ENCODE data around the gene TMC3. TPM values are rescaled to one million over a fixed set of nuclear protein-coding genes. Genes with fewer than 3 reads are reported as not detected.
"Not testable (repeated sequence)": the region's sequence is repeated elsewhere in the genome, so short reads cannot be mapped to it uniquely, and the experiment has no call there.

Gene TMC3
- total RNA-seq, 1 experiment from 2014 or later: not detected

DNA sequence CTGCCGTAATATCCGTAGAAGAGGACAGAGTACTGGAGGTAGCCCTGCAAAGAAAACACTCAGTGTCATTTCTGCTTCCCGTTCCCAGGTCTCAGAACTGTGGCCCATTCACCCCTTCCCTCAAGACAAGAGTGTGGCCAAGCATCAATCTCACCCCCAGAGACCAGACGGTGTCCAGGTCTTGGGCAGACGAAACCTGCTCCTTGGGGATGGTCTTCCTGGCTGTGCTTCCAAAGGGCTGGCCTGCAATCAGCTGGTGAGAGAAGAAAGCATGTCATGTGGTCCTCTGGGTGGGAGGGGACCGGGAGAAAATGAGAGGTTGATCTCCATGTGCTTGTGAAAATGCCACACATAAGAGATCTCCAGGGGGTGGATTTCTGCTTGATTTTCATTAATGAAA, 15.8 kb downstream of the TMC3 start:
- no peak for DNase-seq (ENCODE audit: low read depth)
- in situ Hi-C loops (cut with HindIII; ENCODE audit: low pct_unique_long_range_greater_than_20kb, low sequenced_read_pairs): no loop called here

- no peak for DNase-seq (ENCODE audit: low read depth)
- in situ Hi-C loops (cut with HindIII; ENCODE audit: low pct_unique_long_range_greater_than_20kb, low sequenced_read_pairs): no loop called here
Measured at GRCh38 chr15:81357180-81357686, 16.8 kb downstream of the TMC3 start.

DNA sequence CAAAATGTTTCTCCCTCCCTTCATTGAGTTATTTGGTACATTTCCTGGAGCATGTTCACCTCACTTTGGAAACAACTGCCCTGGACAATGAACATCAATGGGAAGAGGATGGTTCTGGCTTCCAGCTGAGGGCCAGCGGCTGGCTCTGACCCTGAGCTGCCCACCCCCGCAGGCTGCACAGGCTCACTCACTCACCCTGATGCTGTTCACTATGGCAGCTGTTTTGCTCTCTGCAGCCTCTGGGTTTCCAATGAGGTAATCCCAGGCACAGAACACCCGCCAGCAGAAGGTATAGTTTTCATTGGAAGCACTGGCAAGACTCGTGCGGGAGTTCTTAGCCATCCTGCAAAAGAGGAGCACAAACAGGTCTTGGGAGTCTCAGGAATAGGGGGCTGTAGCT, 17.8 kb downstream of the TMC3 start:
- in situ Hi-C loops (cut with HindIII; ENCODE audit: low pct_unique_long_range_greater_than_20kb, low sequenced_read_pairs): no loop called here

GRCh38 chr15:81351651-81352050, 22.4 kb downstream of the TMC3 start:
- in situ Hi-C loops (cut with HindIII; ENCODE audit: low pct_unique_long_range_greater_than_20kb, low sequenced_read_pairs): no loop called here
- no peak for DNase-seq (ENCODE audit: low read depth)

More for the DNA sequence above, 17.8 kb downstream of the TMC3 start:
- DNase-seq (ENCODE audit: low read depth): no peak

GRCh38 chr15:81349271-81349670, 24.7 kb downstream of the TMC3 start:
- no peak for DNase-seq (ENCODE audit: low read depth)
- in situ Hi-C loops (cut with HindIII; ENCODE audit: low pct_unique_long_range_greater_than_20kb, low sequenced_read_pairs): no loop called here

- DNase-seq (ENCODE audit: low read depth); in situ Hi-C loops (cut with HindIII; ENCODE audit: low pct_unique_long_range_greater_than_20kb, low sequenced_read_pairs): not testable (repeated sequence)
Measured at GRCh38 chr15:81348691-81349090, 25.3 kb downstream of the TMC3 start.

- in situ Hi-C loops (cut with HindIII; ENCODE audit: low pct_unique_long_range_greater_than_20kb, low sequenced_read_pairs): no loop called here
- DNase-seq (ENCODE audit: low read depth): no peak
Measured at GRCh38 chr15:81347910-81348309, 26.1 kb downstream of the TMC3 start.

GRCh38 chr15:81346611-81347010, 27.4 kb downstream of the TMC3 start:
- in situ Hi-C loops (cut with HindIII; ENCODE audit: low pct_unique_long_range_greater_than_20kb, low sequenced_read_pairs): no loop called here
- DNase-seq (ENCODE audit: low read depth): no peak

- in situ Hi-C loops (cut with HindIII; ENCODE audit: low pct_unique_long_range_greater_than_20kb, low sequenced_read_pairs): no loop called here
- no peak for DNase-seq (ENCODE audit: low read depth)
Measured at GRCh38 chr15:81343371-81343770, 30.6 kb downstream of the TMC3 start.

- DNase-seq (ENCODE audit: low read depth): no peak
- in situ Hi-C loops (cut with HindIII; ENCODE audit: low pct_unique_long_range_greater_than_20kb, low sequenced_read_pairs): no loop called here
Measured at GRCh38 chr15:81341351-81341750, 32.7 kb downstream of the TMC3 start.

DNA sequence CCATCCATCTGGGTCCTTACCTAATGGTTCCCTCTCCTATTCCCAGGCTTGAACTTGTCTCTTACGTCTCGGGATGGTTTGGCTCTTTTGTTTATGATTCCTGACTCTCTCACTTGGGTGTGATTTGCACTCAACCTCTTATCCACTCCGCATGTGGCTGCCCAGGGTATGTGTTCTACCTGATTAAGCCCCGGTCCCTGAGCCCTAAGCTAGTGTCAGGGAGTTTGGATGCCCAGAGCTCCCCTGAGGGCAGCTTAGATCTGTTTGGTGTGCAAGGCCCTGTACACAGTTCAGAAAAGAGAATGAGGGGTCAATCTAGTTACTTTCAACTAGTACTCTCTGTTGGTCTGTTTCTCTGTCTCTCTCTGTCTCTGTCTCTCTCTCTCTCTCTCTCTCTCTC, 34.2 kb downstream of the TMC3 start:
- no peak for DNase-seq (ENCODE audit: low read depth)
- in situ Hi-C loops (cut with HindIII; ENCODE audit: low pct_unique_long_range_greater_than_20kb, low sequenced_read_pairs): no loop called here

GRCh38 chr15:81339321-81339720, 34.7 kb downstream of the TMC3 start:
- no peak for DNase-seq (ENCODE audit: low read depth)
- in situ Hi-C loops (cut with HindIII; ENCODE audit: low pct_unique_long_range_greater_than_20kb, low sequenced_read_pairs): no loop called here

DNA sequence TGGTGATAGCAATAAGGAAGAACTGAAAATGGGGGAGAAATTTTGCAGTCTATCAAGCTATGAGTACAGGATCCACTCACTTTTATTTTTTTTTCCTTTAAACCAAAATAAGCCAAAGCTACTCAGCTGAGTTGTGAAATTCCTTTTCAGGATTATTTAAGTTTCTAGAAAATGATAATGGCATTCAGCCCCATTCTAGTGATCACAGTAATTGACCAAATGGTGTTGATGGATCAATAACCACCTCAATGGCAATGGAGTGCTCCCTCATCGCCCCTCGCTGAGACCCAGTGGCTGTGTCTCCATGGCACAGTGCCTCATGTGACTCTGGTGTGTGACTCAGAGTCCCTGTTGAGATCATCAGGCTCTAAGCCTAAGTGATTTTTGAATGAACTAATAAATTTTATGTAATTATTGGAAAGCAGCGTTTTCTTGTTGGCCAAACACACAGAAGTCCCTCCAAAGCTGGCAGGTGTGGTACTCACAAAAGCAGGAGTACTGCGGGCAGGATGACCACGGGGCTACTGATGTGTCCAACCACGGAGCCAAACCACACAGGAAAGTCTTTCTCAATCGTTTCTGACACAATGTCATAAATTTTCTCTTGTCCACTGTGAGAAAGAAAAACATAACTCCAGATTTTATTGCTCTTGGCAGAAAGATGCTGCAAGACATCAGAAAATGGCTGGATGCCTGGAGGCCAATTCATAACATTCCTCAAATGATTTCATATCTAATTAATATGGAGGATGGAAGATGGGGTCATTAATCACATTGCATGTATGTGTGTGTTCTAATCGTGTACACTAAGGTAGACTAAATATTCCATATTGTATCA, 35.6 kb downstream of the TMC3 start:
- DNase-seq (ENCODE audit: low read depth): peak; percentile 44
- in situ Hi-C loops (cut with HindIII; ENCODE audit: low pct_unique_long_range_greater_than_20kb, low sequenced_read_pairs): no loop called here

DNA sequence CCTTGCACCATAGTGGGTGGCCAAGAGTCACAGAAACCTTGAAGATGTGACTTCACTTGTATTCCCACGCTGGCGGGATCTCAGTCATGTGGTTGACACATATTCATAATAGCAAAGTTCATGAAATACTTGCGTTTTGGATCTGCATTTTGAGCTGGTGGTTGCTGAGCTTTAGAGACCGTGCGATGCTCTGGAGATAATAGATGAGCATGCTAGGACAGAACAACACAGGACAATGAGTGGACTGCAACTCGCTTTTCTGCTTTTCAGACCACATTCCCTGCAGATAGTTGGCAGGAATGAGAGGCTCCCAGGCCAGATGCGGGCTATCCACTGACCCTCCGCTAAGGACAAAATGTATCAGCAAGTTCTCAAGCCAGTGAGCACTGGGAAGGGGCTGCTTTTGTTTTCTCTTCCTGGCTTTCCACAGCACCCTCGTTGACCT, 36.3 kb downstream of the TMC3 start:
- in situ Hi-C loops (cut with HindIII; ENCODE audit: low pct_unique_long_range_greater_than_20kb, low sequenced_read_pairs): no loop called here
- no peak for DNase-seq (ENCODE audit: low read depth)

DNA sequence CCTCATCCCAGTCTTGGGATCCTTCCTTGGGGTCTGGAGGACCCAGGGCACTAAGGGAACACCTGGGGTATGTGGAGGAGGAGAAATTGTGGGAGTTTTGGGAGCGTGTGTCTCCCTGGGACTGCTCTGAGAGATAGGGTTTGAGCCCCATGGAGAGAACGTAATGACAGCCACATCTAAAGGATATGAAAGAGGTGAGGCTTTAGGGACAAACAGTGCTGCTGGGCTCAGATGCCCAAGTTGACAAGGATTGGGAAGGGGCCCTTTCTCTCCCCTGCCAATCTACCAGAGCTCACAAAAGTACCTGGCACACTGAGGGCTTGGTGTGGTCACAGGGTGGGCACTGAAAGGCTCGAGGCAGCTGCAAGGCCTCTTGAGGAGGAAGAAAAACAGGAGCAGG, 36.8 kb downstream of the TMC3 start:
- no peak for DNase-seq (ENCODE audit: low read depth)
- in situ Hi-C loops (cut with HindIII; ENCODE audit: low pct_unique_long_range_greater_than_20kb, low sequenced_read_pairs): no loop called here

GRCh38 chr15:81336568-81336967, 37.4 kb downstream of the TMC3 start:
- DNase-seq (ENCODE audit: low read depth): no peak
- in situ Hi-C loops (cut with HindIII; ENCODE audit: low pct_unique_long_range_greater_than_20kb, low sequenced_read_pairs): no loop called here

DNA sequence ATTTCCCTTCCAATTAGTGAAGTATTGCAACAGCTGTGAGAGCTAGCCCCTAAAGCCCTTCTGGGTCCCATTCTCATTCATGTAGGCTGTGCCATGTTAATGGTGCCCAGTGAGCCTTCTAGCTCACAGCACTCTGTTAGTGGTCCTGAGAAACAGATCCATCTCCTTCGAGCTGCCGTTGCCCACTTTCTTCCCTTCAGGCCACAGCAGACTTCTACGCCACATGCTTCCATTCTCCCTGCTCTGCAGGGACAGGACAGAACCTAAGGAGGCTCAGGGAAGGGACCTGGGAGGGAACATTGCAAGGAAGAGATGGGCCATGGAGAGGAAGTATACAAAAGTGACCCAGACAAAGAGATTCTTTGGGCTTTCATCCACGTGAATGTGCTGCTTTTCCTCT, 38.4 kb downstream of the TMC3 start:
- in situ Hi-C loops (cut with HindIII; ENCODE audit: low pct_unique_long_range_greater_than_20kb, low sequenced_read_pairs): no loop called here

GRCh38 chr15:81334768-81335435, 39.1 kb downstream of the TMC3 start:
- DNase-seq (ENCODE audit: low read depth): no peak
- in situ Hi-C loops (cut with HindIII; ENCODE audit: low pct_unique_long_range_greater_than_20kb, low sequenced_read_pairs): no loop called here

More for the DNA sequence above, 38.4 kb downstream of the TMC3 start:
- DNase-seq (ENCODE audit: low read depth): no peak

- in situ Hi-C loops (cut with HindIII; ENCODE audit: low pct_unique_long_range_greater_than_20kb, low sequenced_read_pairs): no loop called here
- no peak for DNase-seq (ENCODE audit: low read depth)
Measured at GRCh38 chr15:81333363-81333762, 40.6 kb downstream of the TMC3 start.

Data from Caki2 (cell line).